A549 (cell line): ENCODE measurements around the gene UTP11. TPM values are rescaled to one million over a fixed set of nuclear protein-coding genes. Genes with fewer than 3 reads are reported as not detected.

Experiments
- ATAC-seq, 2 experiments: fragments of 200-7000 bp in 1 of 2; fragments of >200 bp in 1 of 2; cut with Nextera tagmentation in 1 of 2; cut with Tn5 transposase in 1 of 2; 3 replicates each; pipeline versions ENCODE4 v1.8.0 to v1.9.1; 2018 to 2020; ENCODE audit warnings: mild to moderate bottlenecking in 1 of 2, moderate library complexity in 1 of 2
- CTCF ChIA-PET: fragments of 300-600 bp; sonication (Branson Sonifier 250); formaldehyde crosslinking; extraction: SDS; loops from one replicate; lab custom pipeline; 2021; ENCODE audit warnings: antibody characterized with exemption, inconsistent platforms; lab: Yijun Ruan, JAX
- POLR2A ChIA-PET: fragments of 350-600 bp; formaldehyde crosslinking; extraction: SDS; loops from one replicate; lab custom pipeline; 2021; ENCODE audit warnings: antibody characterized with exemption, inconsistent platforms; lab: Yijun Ruan, JAX
- DNase-seq, 2 experiments: peaks; one replicate each; pipeline versions ENCODE4 v3.0.0 to v3.0.0-alpha.2; 2011 to 2016; ENCODE audit warnings: low read depth in 1 of 2, low spot score in 1 of 2
- FAIRE-seq: peaks from 2 replicates; lab custom pipeline; 2011; peaks lifted over from hg19 to GRCh38; lab: Jason Lieb, UNC
- H3K27ac ChIP-seq, 2 experiments: fragments of >200 bp; sonication (Bioruptor Twin); formaldehyde crosslinking; 3 replicates each; pipeline ENCODE4 v1.5.1; 2016 to 2017
- H3K4me1 ChIP-seq: fragments of >200 bp; sonication (Bioruptor Twin); formaldehyde crosslinking; 3 replicates; pipeline ENCODE4 v1.6.1; 2016
- H3K4me2 ChIP-seq: fragments of >200 bp; sonication (Bioruptor Twin); formaldehyde crosslinking; 3 replicates; pipeline ENCODE4 v1.6.1; 2016
- H3K4me3 ChIP-seq: fragments of >200 bp; sonication (Bioruptor Twin); formaldehyde crosslinking; 3 replicates; pipeline ENCODE4 v1.5.1; 2016
- H3K9me3 ChIP-seq: fragments of >200 bp; sonication (Bioruptor Twin); formaldehyde crosslinking; 3 replicates; pipeline ENCODE4 v1.6.1; 2016
- CBX2 ChIP-seq: fragments of 200-600 bp; sonication (generic); IDR thresholded peaks from 2 replicates; pipeline ENCODE4 v1.6.1; 2016; ENCODE audit warnings: low read depth, mild to moderate bottlenecking, borderline replicate concordance
- CHD2 ChIP-seq: fragments of 150-350 bp; IDR thresholded peaks from 2 replicates; pipeline ENCODE4 v1.6.1; 2014; ENCODE audit warnings: low read length; ENCODE audit not compliant: partially characterized antibody
- CHD4 ChIP-seq: fragments of 200-600 bp; sonication (generic); IDR thresholded peaks from 2 replicates; pipeline ENCODE4 v1.6.1; 2016; ENCODE audit warnings: antibody characterized with exemption, mild to moderate bottlenecking, borderline replicate concordance
- EHF ChIP-seq: fragments of 250-450 bp; sonication (Bioruptor Pico); IDR thresholded peaks from 2 replicates; pipeline ENCODE4 v1.5.0; 2020; ENCODE audit warnings: mild to moderate bottlenecking
- EHMT2 ChIP-seq: fragments of 200-600 bp; sonication (generic); IDR thresholded peaks from 2 replicates; pipeline ENCODE4 v1.6.1; 2016; ENCODE audit warnings: antibody characterized with exemption, low read depth, mild to moderate bottlenecking, moderate library complexity
- EP300 ChIP-seq, 2 experiments: fragments of >200 bp; sonication (Bioruptor Twin); formaldehyde crosslinking; IDR thresholded peaks; 2 replicates in 1 of 2; 3 replicates in 1 of 2; pipeline ENCODE4 v1.6.1; 2016 to 2017
- FOSB ChIP-seq: fragments of 250-450 bp; sonication (Bioruptor Pico); IDR thresholded peaks from 2 replicates; pipeline ENCODE4 v1.5.0; 2020; ENCODE audit warnings: mild to moderate bottlenecking, moderate library complexity
- GATA3 ChIP-seq: IDR thresholded peaks from 2 replicates; pipeline ENCODE4 v1.6.1; 2012; ENCODE audit warnings: borderline replicate concordance
- HDAC2 ChIP-seq: fragments of 200-600 bp; sonication (generic); IDR thresholded peaks from 2 replicates; pipeline ENCODE4 v1.6.1; 2016
- JUN ChIP-seq, 2 experiments: fragments of >200 bp; sonication (Bioruptor Twin); formaldehyde crosslinking; IDR thresholded peaks; 2 replicates in 1 of 2; 3 replicates in 1 of 2; pipeline ENCODE4 v1.6.1; 2016 to 2017
- KDM1A ChIP-seq: fragments of 200-600 bp; sonication (generic); IDR thresholded peaks from 2 replicates; pipeline ENCODE4 v1.6.1; 2016; ENCODE audit warnings: low read depth, mild to moderate bottlenecking
- KDM5A ChIP-seq: fragments of 200-600 bp; sonication (generic); IDR thresholded peaks from 2 replicates; pipeline ENCODE4 v1.6.1; 2016; ENCODE audit warnings: antibody characterized with exemption, mild to moderate bottlenecking
- MAFK ChIP-seq: fragments of 450-650 bp; IDR thresholded peaks from 2 replicates; pipeline ENCODE4 v1.6.1; 2014; ENCODE audit not compliant: partially characterized antibody
- MYC ChIP-seq: IDR thresholded peaks from 2 replicates; pipeline ENCODE4 v1.6.1; 2012; ENCODE audit warnings: mild to moderate bottlenecking, inconsistent platforms, low read length, improper control_type of control experiment, borderline replicate concordance
- NFE2L2 ChIP-seq: fragments of 150-350 bp; conservative IDR thresholded peaks from 2 replicates; pipeline ENCODE4 v1.6.1; 2014; ENCODE audit warnings: low read length
- PHF8 ChIP-seq: fragments of 200-600 bp; sonication (generic); IDR thresholded peaks from 2 replicates; pipeline ENCODE4 v1.6.1; 2016; ENCODE audit warnings: low read depth, mild to moderate bottlenecking, antibody characterized with exemption, moderate library complexity, borderline replicate concordance
- POLR2A ChIP-seq: IDR thresholded peaks from 2 replicates; pipeline ENCODE4 v1.6.1; 2012; ENCODE audit warnings: mild to moderate bottlenecking, low read length
- POLR2AphosphoS2 ChIP-seq: conservative IDR thresholded peaks from 2 replicates; pipeline ENCODE4 v1.6.1; 2012; ENCODE audit warnings: low read length, improper control_type of control experiment, inconsistent platforms
- RAD21 ChIP-seq, 2 experiments: fragments of >200 bp in 1 of 2; sonication (Bioruptor Twin) in 1 of 2; formaldehyde crosslinking in 1 of 2; IDR thresholded peaks in 1 of 2; conservative IDR thresholded peaks in 1 of 2; 2 replicates in 1 of 2; 3 replicates in 1 of 2; pipeline ENCODE4 v1.6.1; 2012 to 2018; ENCODE audit warnings: inconsistent platforms in 1 of 2
- RCOR1 ChIP-seq: fragments of 150-350 bp; IDR thresholded peaks from 2 replicates; pipeline ENCODE4 v1.6.1; 2014; ENCODE audit warnings: antibody characterized with exemption, low read length, low read depth
- RNF2 ChIP-seq: fragments of 200-600 bp; sonication (generic); IDR thresholded peaks from 2 replicates; pipeline ENCODE4 v1.6.1; 2016; ENCODE audit warnings: low read depth, mild to moderate bottlenecking, antibody characterized with exemption, moderate library complexity, borderline replicate concordance
- TP53 ChIP-seq: fragments of 250-450 bp; sonication (Bioruptor Pico); IDR thresholded peaks from 2 replicates; pipeline ENCODE4 v1.5.0; 2021; ENCODE audit warnings: mild to moderate bottlenecking, moderate library complexity
- ZC3H11A ChIP-seq: fragments of 450-650 bp; IDR thresholded peaks from 2 replicates; pipeline ENCODE4 v1.6.1; 2014; ENCODE audit warnings: antibody characterized with exemption, mild to moderate bottlenecking
- ZNF302 ChIP-seq: fragments of 250-450 bp; sonication (Bioruptor Pico); IDR thresholded peaks from 2 replicates; pipeline ENCODE4 v1.9.0; 2021; ENCODE audit warnings: inconsistent platforms, mild to moderate bottlenecking, moderate library complexity
- ZSCAN20 ChIP-seq: fragments of 250-450 bp; sonication (Bioruptor Pico); IDR thresholded peaks from 2 replicates; pipeline ENCODE4 v1.8.0; 2022; ENCODE audit warnings: mild to moderate bottlenecking, moderate library complexity
- WGBS: methylation state at CpG from one replicate; pipeline ENCODE4 v1.1.6; 2017; ENCODE audit errors: missing lambda C conversion rate; 5-methylcytosine and 5-hydroxymethylcytosine counted together
- polyA plus RNA-seq, 4 experiments: library from polyadenylated mRNA; depleted of rRNA in 3 of 4; stranded (reverse); fragments of >200 nt; fragmentation: RNase III in 1 of 4; extraction: RNeasy Plus Mini Kit Qiagen cat#74134 plus additional on column Dnase treatment in 1 of 4; gene quantifications; 2 replicates in 3 of 4; 3 replicates in 1 of 4; pipeline ENCODE4 v1.2.3, GENCODE V29; 2011 to 2017
- TF ChIP-seq, protein P1 (sequence below): fragments of >200 bp; sonication (Bioruptor Twin); formaldehyde crosslinking; IDR thresholded peaks from 3 replicates; pipeline ENCODE4 v1.6.1; 2016
- TF ChIP-seq, protein P2 (sequence below): fragments of >200 bp; sonication (Bioruptor Twin); formaldehyde crosslinking; IDR thresholded peaks from 2 replicates; pipeline ENCODE4 v1.6.1; 2016
- TF ChIP-seq, protein P3 (sequence below): fragments of 250-450 bp; sonication (Bioruptor Pico); IDR thresholded peaks from 2 replicates; pipeline ENCODE4 v1.5.0; 2020; ENCODE audit warnings: low read depth, mild to moderate bottlenecking, moderate library complexity
- TF ChIP-seq, protein P4 (sequence below): IDR thresholded peaks from 2 replicates; pipeline ENCODE4 v1.6.1; 2012
- TF ChIP-seq, protein P5 (sequence below): fragments of 150-350 bp; IDR thresholded peaks from 2 replicates; pipeline ENCODE4 v1.6.1; 2014; ENCODE audit warnings: low read depth, mild to moderate bottlenecking, low read length
- TF ChIP-seq, protein P6 (sequence below): fragments of 450-650 bp; IDR thresholded peaks from 2 replicates; pipeline ENCODE4 v1.6.1; 2014; ENCODE audit warnings: antibody characterized with exemption

UTP11 gene
- polyA plus RNA-seq, 2 of the 4 experiments (the other 2 are of a cell fraction): 37.6 to 44.8 TPM

DNA sequence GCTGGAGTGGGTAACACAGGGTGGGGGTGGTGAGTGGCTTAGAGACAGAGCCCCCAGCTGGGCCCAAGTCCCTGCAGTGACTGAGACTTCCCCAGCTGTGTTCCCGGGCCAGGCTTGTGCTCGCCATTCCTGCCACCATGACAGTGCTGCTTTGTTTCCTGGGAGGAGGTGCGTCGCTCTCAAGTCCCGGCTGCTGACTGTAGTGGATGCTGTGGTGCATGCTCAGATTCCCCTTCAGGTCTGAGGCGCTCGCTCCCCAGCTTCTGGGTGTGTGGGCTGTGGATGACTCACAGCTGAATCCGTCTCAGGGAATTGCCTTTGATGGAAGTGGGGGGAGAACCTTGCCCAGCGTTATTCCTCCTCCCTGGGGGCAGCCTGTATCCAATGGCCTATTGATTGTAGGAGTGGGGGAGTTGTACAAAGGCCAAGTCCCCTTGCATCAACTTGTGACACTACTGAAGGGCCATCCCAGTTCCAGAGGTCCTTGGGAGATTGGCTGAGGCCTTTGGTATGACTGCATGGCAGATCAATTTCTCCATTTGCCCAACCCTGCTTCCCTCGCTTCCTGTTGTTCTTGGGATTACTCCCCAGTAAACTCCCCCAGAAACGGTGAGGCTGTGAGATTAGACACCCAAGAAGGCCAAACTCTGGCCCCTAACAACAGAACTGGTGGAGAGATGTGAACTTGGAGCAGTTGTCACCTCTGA is 51.8 kb downstream of the UTP11 start:
- no peak overlapping the region for H3K4me3 ChIP-seq
- no peak for FAIRE-seq
- no peak for ATAC-seq
- POLR2A ChIA-PET: no interaction called here
- no peaks in the 10 kb centered on the region for H3K9me3 ChIP-seq
- TF ChIP-seq GATA3 (no peak), PHF8 (no peak), EP300 (IDR thresholded peaks at IDR 0.05) (no peak), ZSCAN20 (CRISPR knock-in tag) (no peak), ZC3H11A (no peak), EHMT2 (no peak), NFE2L2 (no peak), MYC (no peak), KDM1A (no peak), CHD2 (no peak), FOSB (CRISPR knock-in tag) (no peak), RCOR1 (no peak)
- TF ChIP-seq, protein P1, sequence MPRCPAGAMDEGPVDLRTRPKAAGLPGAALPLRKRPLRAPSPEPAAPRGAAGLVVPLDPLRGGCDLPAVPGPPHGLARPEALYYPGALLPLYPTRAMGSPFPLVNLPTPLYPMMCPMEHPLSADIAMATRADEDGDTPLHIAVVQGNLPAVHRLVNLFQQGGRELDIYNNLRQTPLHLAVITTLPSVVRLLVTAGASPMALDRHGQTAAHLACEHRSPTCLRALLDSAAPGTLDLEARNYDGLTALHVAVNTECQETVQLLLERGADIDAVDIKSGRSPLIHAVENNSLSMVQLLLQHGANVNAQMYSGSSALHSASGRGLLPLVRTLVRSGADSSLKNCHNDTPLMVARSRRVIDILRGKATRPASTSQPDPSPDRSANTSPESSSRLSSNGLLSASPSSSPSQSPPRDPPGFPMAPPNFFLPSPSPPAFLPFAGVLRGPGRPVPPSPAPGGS: no peak
- TF ChIP-seq, protein P2, sequence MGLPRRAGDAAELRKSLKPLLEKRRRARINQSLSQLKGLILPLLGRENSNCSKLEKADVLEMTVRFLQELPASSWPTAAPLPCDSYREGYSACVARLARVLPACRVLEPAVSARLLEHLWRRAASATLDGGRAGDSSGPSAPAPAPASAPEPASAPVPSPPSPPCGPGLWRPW: no peak
- no peak overlapping the region for H3K27ac ChIP-seq
- CTCF ChIA-PET: interaction anchor here (0.6 to 1.1 kb wide), 3 partner anchors 10 to 1855 kb away, joined by 3 to 4 read pairs (median 4); no protein-coding TSS in a partner anchor
- no peaks in the 10 kb centered on the region for H3K4me1 ChIP-seq
- WGBS: 57% methylated on average over 8 of the region's 11 CpGs
- no peak overlapping the region for H3K4me2 ChIP-seq
- DNase-seq: no peak

DNA sequence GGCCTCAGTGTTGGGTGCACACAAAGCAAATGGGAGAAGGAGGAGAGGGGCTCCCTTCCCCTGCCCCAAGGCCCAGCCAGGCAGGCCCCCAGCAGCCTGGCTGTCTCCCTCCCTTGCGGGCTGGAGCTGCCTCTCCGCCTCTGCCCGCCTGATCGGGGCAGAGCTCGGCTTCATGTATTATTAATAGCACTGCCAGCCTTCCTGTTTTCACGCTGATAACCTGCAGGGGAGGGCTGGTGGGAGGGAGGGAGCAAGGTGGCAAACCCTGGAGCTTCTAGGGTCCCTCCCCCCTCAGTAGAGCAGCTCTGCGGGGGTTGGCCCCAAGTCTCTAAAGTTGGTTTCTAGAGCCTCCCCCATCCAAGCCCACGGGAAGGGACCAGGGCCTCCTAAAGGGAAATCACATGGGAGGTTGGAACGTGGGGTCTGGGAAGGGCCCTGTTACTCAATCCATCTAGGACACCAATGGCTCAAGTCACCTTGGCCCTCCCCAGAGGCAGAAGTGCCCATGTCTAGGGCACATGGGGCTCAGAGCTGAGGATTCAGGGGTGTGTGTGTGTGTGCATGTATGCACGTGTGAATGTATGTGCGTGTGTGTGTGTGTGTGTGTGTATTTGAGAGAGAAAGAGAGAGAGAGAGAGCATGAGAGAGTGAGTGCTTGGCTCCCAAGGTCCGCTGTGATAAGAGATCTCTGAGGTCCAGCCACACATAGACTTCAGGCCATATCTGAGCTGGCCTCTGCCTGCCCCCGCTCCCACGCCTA is 55.9 kb downstream of the UTP11 start:
- Histone ChIP-seq H3K4me2 (no peak overlapping the region), H3K27ac (no peak overlapping the region), H3K4me3 (no peak overlapping the region), H3K4me1 (no peaks in the 10 kb centered on the region), H3K9me3 (no peaks in the 10 kb centered on the region)
- WGBS: 42% methylated on average over 11 of the region's 14 CpGs
- ATAC-seq: no peak
- FAIRE-seq: no peak
- TF ChIP-seq KDM5A (no peak), CHD4 (no peak), CBX2 (no peak), MAFK (no peak), RAD21 (conservative IDR thresholded peaks at IDR 0.05 in 1 of 2, IDR thresholded peaks at IDR 0.05 in 1 of 2) (no peak), JUN (IDR thresholded peaks at IDR 0.05) (no peak), ZNF302 (no peak), ZC3H11A (no peak), EHF (CRISPR knock-in tag) (no peak), POLR2AphosphoS2 (no peak), POLR2A (no peak), RNF2 (no peak), CHD2 (no peak), TP53 (no peak), HDAC2 (no peak)
- TF ChIP-seq, protein P3, sequence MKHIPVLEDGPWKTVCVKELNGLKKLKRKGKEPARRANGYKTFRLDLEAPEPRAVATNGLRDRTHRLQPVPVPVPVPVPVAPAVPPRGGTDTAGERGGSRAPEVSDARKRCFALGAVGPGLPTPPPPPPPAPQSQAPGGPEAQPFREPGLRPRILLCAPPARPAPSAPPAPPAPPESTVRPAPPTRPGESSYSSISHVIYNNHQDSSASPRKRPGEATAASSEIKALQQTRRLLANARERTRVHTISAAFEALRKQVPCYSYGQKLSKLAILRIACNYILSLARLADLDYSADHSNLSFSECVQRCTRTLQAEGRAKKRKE (CRISPR knock-in tag): no peak
- TF ChIP-seq, protein P4, sequence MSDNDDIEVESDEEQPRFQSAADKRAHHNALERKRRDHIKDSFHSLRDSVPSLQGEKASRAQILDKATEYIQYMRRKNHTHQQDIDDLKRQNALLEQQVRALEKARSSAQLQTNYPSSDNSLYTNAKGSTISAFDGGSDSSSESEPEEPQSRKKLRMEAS: no peak
- TF ChIP-seq, protein P2: no peak
- TF ChIP-seq, protein P5, sequence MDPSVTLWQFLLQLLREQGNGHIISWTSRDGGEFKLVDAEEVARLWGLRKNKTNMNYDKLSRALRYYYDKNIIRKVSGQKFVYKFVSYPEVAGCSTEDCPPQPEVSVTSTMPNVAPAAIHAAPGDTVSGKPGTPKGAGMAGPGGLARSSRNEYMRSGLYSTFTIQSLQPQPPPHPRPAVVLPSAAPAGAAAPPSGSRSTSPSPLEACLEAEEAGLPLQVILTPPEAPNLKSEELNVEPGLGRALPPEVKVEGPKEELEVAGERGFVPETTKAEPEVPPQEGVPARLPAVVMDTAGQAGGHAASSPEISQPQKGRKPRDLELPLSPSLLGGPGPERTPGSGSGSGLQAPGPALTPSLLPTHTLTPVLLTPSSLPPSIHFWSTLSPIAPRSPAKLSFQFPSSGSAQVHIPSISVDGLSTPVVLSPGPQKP: no peak
- TF ChIP-seq, protein P6, sequence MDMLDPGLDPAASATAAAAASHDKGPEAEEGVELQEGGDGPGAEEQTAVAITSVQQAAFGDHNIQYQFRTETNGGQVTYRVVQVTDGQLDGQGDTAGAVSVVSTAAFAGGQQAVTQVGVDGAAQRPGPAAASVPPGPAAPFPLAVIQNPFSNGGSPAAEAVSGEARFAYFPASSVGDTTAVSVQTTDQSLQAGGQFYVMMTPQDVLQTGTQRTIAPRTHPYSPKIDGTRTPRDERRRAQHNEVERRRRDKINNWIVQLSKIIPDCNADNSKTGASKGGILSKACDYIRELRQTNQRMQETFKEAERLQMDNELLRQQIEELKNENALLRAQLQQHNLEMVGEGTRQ: no peak
- DNase-seq: no peak
- ChIA-PET CTCF (no interaction called here), POLR2A (no interaction called here)
